ENCODE data around the gene ANKRD9.

Gene ANKRD9

GRCh38 chr14:102497998-102498677 is 11.4 kb downstream of the ANKRD9 start:
- no peak for DNase-seq

- no peak for DNase-seq
Observed at GRCh38 chr14:102496958-102497744, 12.4 kb downstream of the ANKRD9 start.

GRCh38 chr14:102496331-102496691 is 13.3 kb downstream of the ANKRD9 start:
- DNase-seq = no peak

GRCh38 chr14:102495491-102496330 is 13.9 kb downstream of the ANKRD9 start:
- DNase-seq = no peak

- no peak for DNase-seq
Observed at GRCh38 chr14:102493585-102493984, 16.0 kb downstream of the ANKRD9 start.

GRCh38 chr14:102493096-102493495 is 16.5 kb downstream of the ANKRD9 start:
- no peak for DNase-seq

- DNase-seq = no peak
Observed at GRCh38 chr14:102492531-102492910, 17.1 kb downstream of the ANKRD9 start.

- no peak for DNase-seq
Observed at GRCh38 chr14:102491786-102492530, 17.6 kb downstream of the ANKRD9 start.

- DNase-seq = no peak
Observed at GRCh38 chr14:102491366-102491765, 18.2 kb downstream of the ANKRD9 start.

GRCh38 chr14:102490456-102490855 is 19.1 kb downstream of the ANKRD9 start:
- no peak for DNase-seq

- DNase-seq = no peak
Observed at GRCh38 chr14:102487204-102487577, 22.4 kb downstream of the ANKRD9 start.

- DNase-seq = no peak
Observed at GRCh38 chr14:102486513-102487203, 22.9 kb downstream of the ANKRD9 start.

GRCh38 chr14:102485693-102486512 is 23.7 kb downstream of the ANKRD9 start:
- no peak for DNase-seq

- no peak for DNase-seq
Observed at GRCh38 chr14:102484316-102484715, 25.3 kb downstream of the ANKRD9 start.

GRCh38 chr14:102481791-102482238 is 27.8 kb downstream of the ANKRD9 start:
- DNase-seq = no peak

GRCh38 chr14:102481371-102481770 is 28.2 kb downstream of the ANKRD9 start:
- no peak for DNase-seq

GRCh38 chr14:102479777-102480176 is 29.8 kb downstream of the ANKRD9 start:
- DNase-seq = no peak

GRCh38 chr14:102479107-102479506 is 30.5 kb downstream of the ANKRD9 start:
- DNase-seq = no peak

GRCh38 chr14:102474934-102475333 is 34.6 kb downstream of the ANKRD9 start:
- DNase-seq = no peak

- DNase-seq = no peak
Observed at GRCh38 chr14:102473559-102473958, 36.0 kb downstream of the ANKRD9 start.

GRCh38 chr14:102472791-102473150 is 36.8 kb downstream of the ANKRD9 start:
- no peak for DNase-seq

Data from NCI-H1436 (cell line).